HG03064 (cell line): ENCODE results near the gene ZNF778.

Experiments
- ATAC-seq: cut with Tn5 transposase; IDR thresholded peaks from one replicate; pipeline ENCODE4 v1.9.1; 2021; ENCODE audit warnings: low read depth; ENCODE audit not compliant: unreplicated experiment

ZNF778 gene

GRCh38 chr16:89217388-89218191 is at the start of gene ZNF778:
Gene ZNF778, plus strand, starts transcription at chr16:89217703. Its CDS starts 3,425 bp downstream, at chr16:89221128.
- peak; percentile 84 for ATAC-seq

GRCh38 chr16:89168381-89169189 is 48.9 kb upstream of the ZNF778 start:
- no peak for ATAC-seq

GRCh38 chr16:89169778-89170177 is 47.7 kb upstream of the ZNF778 start:
- ATAC-seq = no peak

- ATAC-seq = no peak
Observed at GRCh38 chr16:89170346-89171215, 46.9 kb upstream of the ZNF778 start.

- ATAC-seq = peak; percentile 71
Observed at GRCh38 chr16:89171216-89172170, 46.0 kb upstream of the ZNF778 start, which contains the start of gene CDH15. Gene CDH15, plus strand, starts transcription at chr16:89171748. Its CDS starts 84 bp downstream, at chr16:89171832.

GRCh38 chr16:89172171-89172527 is 45.4 kb upstream of the ZNF778 start:
- no peak for ATAC-seq

GRCh38 chr16:89172528-89173173 is 44.9 kb upstream of the ZNF778 start:
- ATAC-seq = no peak

- ATAC-seq = no peak
Observed at GRCh38 chr16:89173174-89173921, 44.2 kb upstream of the ZNF778 start.

GRCh38 chr16:89174055-89174827 is 43.3 kb upstream of the ZNF778 start:
- no peak for ATAC-seq

- ATAC-seq = no peak
Observed at GRCh38 chr16:89174877-89175276, 42.6 kb upstream of the ZNF778 start.

GRCh38 chr16:89175280-89176146 is 42.0 kb upstream of the ZNF778 start:
- ATAC-seq = no peak

- ATAC-seq = no peak
Observed at GRCh38 chr16:89176147-89176690, 41.3 kb upstream of the ZNF778 start.

- no peak for ATAC-seq
Observed at GRCh38 chr16:89176717-89177116, 40.8 kb upstream of the ZNF778 start.

GRCh38 chr16:89177501-89177900 is 40.0 kb upstream of the ZNF778 start:
- ATAC-seq = no peak

- ATAC-seq = no peak
Observed at GRCh38 chr16:89178453-89179147, 38.9 kb upstream of the ZNF778 start.

GRCh38 chr16:89179148-89179484 is 38.4 kb upstream of the ZNF778 start:
- no peak for ATAC-seq
